ENCODE measurements around the gene XXYLT1.

XXYLT1 gene

DNA sequence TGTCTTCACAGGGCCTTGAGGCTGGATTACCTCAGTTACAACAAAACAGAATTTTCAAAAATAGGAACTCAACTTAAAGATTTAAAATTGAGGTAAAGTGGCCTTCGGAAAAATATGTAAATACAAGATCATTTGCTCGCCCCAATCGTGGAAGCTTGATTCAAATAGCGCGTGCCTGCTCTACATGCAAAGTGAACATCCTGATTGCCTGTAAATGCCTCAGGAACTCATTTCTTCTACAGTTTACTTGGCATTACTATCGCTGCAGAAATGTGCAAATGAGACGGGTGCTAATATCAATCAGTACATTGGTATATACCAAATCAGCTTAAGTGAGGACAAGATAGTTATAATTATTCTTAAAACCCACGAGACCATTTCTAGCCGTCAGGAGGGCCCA is 159.2 kb downstream of the XXYLT1 start:
- TF ChIP-seq, protein P1, sequence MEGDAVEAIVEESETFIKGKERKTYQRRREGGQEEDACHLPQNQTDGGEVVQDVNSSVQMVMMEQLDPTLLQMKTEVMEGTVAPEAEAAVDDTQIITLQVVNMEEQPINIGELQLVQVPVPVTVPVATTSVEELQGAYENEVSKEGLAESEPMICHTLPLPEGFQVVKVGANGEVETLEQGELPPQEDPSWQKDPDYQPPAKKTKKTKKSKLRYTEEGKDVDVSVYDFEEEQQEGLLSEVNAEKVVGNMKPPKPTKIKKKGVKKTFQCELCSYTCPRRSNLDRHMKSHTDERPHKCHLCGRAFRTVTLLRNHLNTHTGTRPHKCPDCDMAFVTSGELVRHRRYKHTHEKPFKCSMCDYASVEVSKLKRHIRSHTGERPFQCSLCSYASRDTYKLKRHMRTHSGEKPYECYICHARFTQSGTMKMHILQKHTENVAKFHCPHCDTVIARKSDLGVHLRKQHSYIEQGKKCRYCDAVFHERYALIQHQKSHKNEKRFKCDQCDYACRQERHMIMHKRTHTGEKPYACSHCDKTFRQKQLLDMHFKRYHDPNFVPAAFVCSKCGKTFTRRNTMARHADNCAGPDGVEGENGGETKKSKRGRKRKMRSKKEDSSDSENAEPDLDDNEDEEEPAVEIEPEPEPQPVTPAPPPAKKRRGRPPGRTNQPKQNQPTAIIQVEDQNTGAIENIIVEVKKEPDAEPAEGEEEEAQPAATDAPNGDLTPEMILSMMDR (IDR thresholded peaks at IDR 0.05; ENCODE audit: low read length): no peak
- no peak for TF ChIP-seq EZH2 (IDR thresholded peaks at IDR 0.05; ENCODE audit: borderline replicate concordance, low read length)
- H3F3A ChIP-seq (ENCODE audit: insufficient read depth, low read length): no peaks in the 10 kb centered on the region
- no peak overlapping the region for H3K27ac ChIP-seq (ENCODE audit: low read depth, low read length, poor library complexity, severe bottlenecking)

DNA sequence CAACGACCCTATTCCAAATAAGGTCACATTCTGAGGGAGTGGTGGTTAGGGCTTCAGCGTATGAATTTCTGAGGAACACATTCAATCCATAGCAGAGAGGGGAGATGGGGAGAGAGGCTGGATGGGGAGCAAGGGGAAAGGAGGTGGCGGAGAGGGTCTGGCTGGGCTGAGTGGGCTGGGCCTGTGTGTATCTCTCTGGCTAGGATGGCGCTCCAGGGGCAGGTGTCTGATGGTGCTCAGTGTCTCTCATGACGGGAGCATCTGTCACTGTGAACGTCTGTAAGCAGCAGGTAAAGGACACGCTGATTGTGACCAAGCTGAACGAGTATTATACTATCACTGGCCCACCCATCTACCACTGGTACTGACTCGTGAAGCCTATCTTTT is 159.6 kb downstream of the XXYLT1 start:
- H3K4me2 ChIP-seq (ENCODE audit: low read length): no peak overlapping the region
- no peaks in the 10 kb centered on the region for H3K9me2 ChIP-seq (ENCODE audit: low read depth, low read length)
- H3K4me1 ChIP-seq (ENCODE audit: insufficient read depth, low read length, severe bottlenecking): peaks cover 3% of the 10 kb centered on the region
- no peak overlapping the region for H2AFZ ChIP-seq (ENCODE audit: low read length)
- no peaks in the 10 kb centered on the region for H4K20me1 ChIP-seq (ENCODE audit: insufficient read depth, low read length)
- H3K27ac ChIP-seq (ENCODE audit: low read depth, low read length, poor library complexity, severe bottlenecking): no peak overlapping the region
- H3K27me3 ChIP-seq (ENCODE audit: insufficient read depth, low read length): no peaks in the 10 kb centered on the region
- no peak overlapping the region for H3K9ac ChIP-seq (ENCODE audit: low read length)
- no peaks in the 10 kb centered on the region for H3K79me2 ChIP-seq (ENCODE audit: insufficient read depth, low read length)
- TF ChIP-seq, protein P1 (IDR thresholded peaks at IDR 0.05; ENCODE audit: low read length): no peak
- no peak for TF ChIP-seq EZH2 (IDR thresholded peaks at IDR 0.05; ENCODE audit: borderline replicate concordance, low read length)
- no peaks in the 10 kb centered on the region for H3K36me3 ChIP-seq (ENCODE audit: insufficient read depth, low read length)
- H3F3A ChIP-seq (ENCODE audit: insufficient read depth, low read length): no peaks in the 10 kb centered on the region
- H3K9me3 ChIP-seq (ENCODE audit: low read length): no peaks in the 10 kb centered on the region
- H3K4me3 ChIP-seq (ENCODE audit: low read depth, low read length, poor library complexity, severe bottlenecking): no peak overlapping the region

More for the DNA sequence above, 159.2 kb downstream of the XXYLT1 start:
- H3K9me3 ChIP-seq (ENCODE audit: low read length): no peaks in the 10 kb centered on the region
- H3K9me2 ChIP-seq (ENCODE audit: low read depth, low read length): no peaks in the 10 kb centered on the region
- no peaks in the 10 kb centered on the region for H3K27me3 ChIP-seq (ENCODE audit: insufficient read depth, low read length)
- no peaks in the 10 kb centered on the region for H4K20me1 ChIP-seq (ENCODE audit: insufficient read depth, low read length)
- H3K9ac ChIP-seq (ENCODE audit: low read length): no peak overlapping the region
- no peaks in the 10 kb centered on the region for H3K4me1 ChIP-seq (ENCODE audit: insufficient read depth, low read length, severe bottlenecking)
- no peaks in the 10 kb centered on the region for H3K36me3 ChIP-seq (ENCODE audit: insufficient read depth, low read length)
- H3K4me2 ChIP-seq (ENCODE audit: low read length): no peak overlapping the region
- no peak overlapping the region for H3K4me3 ChIP-seq (ENCODE audit: low read depth, low read length, poor library complexity, severe bottlenecking)
- H3K79me2 ChIP-seq (ENCODE audit: insufficient read depth, low read length): no peaks in the 10 kb centered on the region
- no peak overlapping the region for H2AFZ ChIP-seq (ENCODE audit: low read length)

DNA sequence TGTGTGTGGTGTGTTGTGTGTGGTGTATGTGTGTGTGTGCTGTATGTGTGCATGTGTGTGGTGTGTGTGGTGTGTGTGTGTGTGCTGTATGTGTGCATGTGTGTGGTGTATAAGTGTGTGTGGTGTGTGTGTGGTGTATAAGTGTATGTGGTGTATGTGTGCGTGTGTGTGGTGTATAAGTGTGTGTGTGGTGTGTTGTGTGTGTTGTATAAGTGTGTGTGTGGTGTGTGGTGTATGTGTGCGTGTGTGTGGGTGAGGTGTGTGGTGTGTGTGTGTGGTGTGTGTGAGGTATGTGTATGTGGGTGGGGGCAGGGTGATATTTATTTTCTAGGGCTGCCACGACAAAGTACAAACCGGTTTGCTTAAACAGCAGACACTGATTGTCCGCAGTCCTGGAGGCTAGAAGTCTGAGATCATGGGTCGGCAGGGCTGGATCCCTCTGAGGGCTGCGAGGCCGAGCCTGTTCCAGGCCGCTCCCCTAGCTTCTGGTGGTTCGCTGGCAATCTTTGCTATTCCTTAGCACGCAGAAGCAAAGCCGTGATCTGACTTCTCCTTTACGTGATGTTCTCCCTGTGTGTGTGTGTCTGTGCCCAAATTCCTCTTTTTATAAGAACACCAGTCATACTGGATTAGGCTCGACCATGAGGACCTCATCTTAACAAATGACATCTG is 160.2 kb downstream of the XXYLT1 start:
- H3K36me3 ChIP-seq (ENCODE audit: insufficient read depth, low read length): no peaks in the 10 kb centered on the region
- H4K20me1 ChIP-seq (ENCODE audit: insufficient read depth, low read length): no peaks in the 10 kb centered on the region
- H3F3A ChIP-seq (ENCODE audit: insufficient read depth, low read length): no peaks in the 10 kb centered on the region
- TF ChIP-seq, protein P1 (IDR thresholded peaks at IDR 0.05; ENCODE audit: low read length): no peak
- TF ChIP-seq EZH2 (IDR thresholded peaks at IDR 0.05; ENCODE audit: borderline replicate concordance, low read length): no peak
- H3K4me3 ChIP-seq (ENCODE audit: low read depth, low read length, poor library complexity, severe bottlenecking): no peak overlapping the region
- no peaks in the 10 kb centered on the region for H3K9me3 ChIP-seq (ENCODE audit: low read length)
- no peaks in the 10 kb centered on the region for H3K79me2 ChIP-seq (ENCODE audit: insufficient read depth, low read length)
- H3K4me1 ChIP-seq (ENCODE audit: insufficient read depth, low read length, severe bottlenecking): peaks cover 6% of the 10 kb centered on the region
- H3K4me2 ChIP-seq (ENCODE audit: low read length): no peak overlapping the region
- H3K9ac ChIP-seq (ENCODE audit: low read length): no peak overlapping the region
- H2AFZ ChIP-seq (ENCODE audit: low read length): no peak overlapping the region
- no peaks in the 10 kb centered on the region for H3K9me2 ChIP-seq (ENCODE audit: low read depth, low read length)
- H3K27ac ChIP-seq (ENCODE audit: low read depth, low read length, poor library complexity, severe bottlenecking): no peak overlapping the region
- H3K27me3 ChIP-seq (ENCODE audit: insufficient read depth, low read length): no peaks in the 10 kb centered on the region
